ENCODE results near the gene AFAP1. TPM values are rescaled to one million over a fixed set of nuclear protein-coding genes. Genes with fewer than 3 reads are reported as not detected.
A peak's percentile ranks its signal among the peaks of the same experiment; 100 is the strongest.

Gene AFAP1
- total RNA-seq, 1 donor from 2014 or later = 6.7 TPM

DNA sequence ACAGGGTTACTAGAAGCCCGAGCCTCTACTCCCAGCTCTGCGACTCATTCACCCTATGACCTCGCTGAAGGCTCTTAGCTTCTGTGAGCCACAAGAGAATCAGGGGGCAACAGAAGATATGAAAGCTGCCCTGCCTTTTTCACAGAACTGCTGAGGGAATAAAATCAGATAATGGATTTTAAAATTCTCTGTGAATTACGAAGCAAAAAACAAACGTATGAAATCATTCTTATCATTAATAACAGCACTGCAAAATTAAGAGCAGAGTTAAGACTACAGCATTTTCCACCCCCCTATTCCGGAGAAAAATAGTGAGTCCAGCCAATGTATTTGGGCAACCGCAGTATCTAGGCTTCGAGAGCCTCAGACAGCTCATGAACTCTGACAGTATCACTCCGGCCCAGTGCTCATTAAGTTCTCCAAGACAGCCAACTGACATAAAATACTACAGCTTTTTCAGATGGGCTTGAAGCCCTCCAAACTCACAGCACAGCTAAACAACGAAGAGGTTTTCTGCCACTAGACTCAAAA is 33.4 kb downstream of the AFAP1 start:
- H3K4me2 ChIP-seq = no peak overlapping the region
- no peak overlapping the region for H3K9ac ChIP-seq
- Mint-ChIP-seq H3K9me3 (no peaks in the 10 kb centered on the region), H3K4me3 (no peak overlapping the region), H3K4me1 (peaks cover 70% of the 10 kb centered on the region), H3K36me3 (no peaks in the 10 kb centered on the region), H3K27ac (peak overlapping the region; percentile 91), H3K27me3 (ENCODE audit: insufficient read depth, low read depth) (peaks cover 3% of the 10 kb centered on the region)
- H3K36me3 ChIP-seq = no peaks in the 10 kb centered on the region
- H2AFZ ChIP-seq (replicated peaks) = no peak overlapping the region
- no peaks in the 10 kb centered on the region for H3K27me3 ChIP-seq
- TF ChIP-seq, protein P1, sequence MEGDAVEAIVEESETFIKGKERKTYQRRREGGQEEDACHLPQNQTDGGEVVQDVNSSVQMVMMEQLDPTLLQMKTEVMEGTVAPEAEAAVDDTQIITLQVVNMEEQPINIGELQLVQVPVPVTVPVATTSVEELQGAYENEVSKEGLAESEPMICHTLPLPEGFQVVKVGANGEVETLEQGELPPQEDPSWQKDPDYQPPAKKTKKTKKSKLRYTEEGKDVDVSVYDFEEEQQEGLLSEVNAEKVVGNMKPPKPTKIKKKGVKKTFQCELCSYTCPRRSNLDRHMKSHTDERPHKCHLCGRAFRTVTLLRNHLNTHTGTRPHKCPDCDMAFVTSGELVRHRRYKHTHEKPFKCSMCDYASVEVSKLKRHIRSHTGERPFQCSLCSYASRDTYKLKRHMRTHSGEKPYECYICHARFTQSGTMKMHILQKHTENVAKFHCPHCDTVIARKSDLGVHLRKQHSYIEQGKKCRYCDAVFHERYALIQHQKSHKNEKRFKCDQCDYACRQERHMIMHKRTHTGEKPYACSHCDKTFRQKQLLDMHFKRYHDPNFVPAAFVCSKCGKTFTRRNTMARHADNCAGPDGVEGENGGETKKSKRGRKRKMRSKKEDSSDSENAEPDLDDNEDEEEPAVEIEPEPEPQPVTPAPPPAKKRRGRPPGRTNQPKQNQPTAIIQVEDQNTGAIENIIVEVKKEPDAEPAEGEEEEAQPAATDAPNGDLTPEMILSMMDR (IDR thresholded peaks at IDR 0.05) = no peak
- TF ChIP-seq EZH2phosphoT487 (IDR thresholded peaks at IDR 0.05) (no peak), EZH2 (IDR thresholded peaks at IDR 0.05) (no peak)
- H4K20me1 ChIP-seq (ENCODE audit: low read depth) = peaks cover 10% of the 10 kb centered on the region
- H3F3A ChIP-seq (ENCODE audit: low read depth) = no peaks in the 10 kb centered on the region
- no peak for DNase-seq (ENCODE audit: low spot score)
- H3K79me2 ChIP-seq (ENCODE audit: low read depth) = peaks cover 35% of the 10 kb centered on the region
- no peaks in the 10 kb centered on the region for H3K9me3 ChIP-seq (ENCODE audit: low read depth)
- H3K27ac ChIP-seq = no peak overlapping the region
- peaks cover 48% of the 10 kb centered on the region for H3K4me1 ChIP-seq
- no peak overlapping the region for H3K4me3 ChIP-seq

DNA sequence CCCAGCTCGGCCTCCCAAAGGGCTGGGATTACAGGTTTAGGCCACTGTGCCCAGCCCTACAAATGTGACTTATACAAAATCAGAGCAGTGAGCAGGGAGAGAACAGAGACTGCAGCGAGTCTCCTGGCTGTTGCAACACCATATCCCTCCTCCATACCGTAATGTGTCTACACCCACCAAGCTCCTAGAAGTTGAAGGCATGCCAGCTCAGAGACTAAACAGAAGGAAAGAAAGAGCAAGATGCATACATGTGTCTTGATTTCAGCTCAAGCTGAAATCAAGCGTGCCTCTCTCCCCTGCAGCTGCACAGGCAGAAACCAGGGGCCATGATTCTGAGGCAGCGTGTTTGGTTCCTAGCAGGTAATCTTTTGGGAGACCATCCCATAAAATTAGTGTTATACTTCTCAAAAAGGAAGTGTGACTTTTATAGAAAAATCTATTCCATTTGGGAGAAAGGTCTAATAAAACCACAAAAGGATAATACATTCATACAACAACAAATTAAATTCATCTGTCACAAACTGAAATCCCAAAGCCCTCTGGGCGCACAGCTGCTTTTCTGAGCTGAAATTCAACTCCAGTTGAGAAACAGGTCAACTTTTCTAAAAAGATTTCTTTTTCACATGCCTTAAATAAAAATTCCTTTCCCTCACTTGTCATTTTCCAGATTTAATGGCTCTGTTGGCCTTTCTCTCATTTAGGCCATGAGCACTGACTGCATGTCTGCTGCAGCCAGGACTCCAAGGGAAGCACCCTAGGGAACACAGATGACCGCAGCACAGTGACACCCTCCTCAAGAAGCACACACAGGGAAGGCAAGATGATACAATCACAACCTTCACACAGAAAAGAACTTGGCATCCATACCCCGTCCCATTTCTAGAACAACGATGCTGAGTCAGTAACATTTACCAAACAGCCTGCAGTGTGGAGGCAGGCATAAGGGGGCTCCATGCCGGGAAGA is 34.4 kb downstream of the AFAP1 start:
- H3K4me2 ChIP-seq = no peak overlapping the region
- peak overlapping the region; percentile 0 for H3K4me3 Mint-ChIP-seq

GRCh38 chr4:7903791-7904516 is 35.7 kb downstream of the AFAP1 start:
- no peaks in the 10 kb centered on the region for H3K36me3 Mint-ChIP-seq
- H3K9me3 Mint-ChIP-seq = no peaks in the 10 kb centered on the region
- no peak for DNase-seq (ENCODE audit: low spot score)
- peaks cover 20% of the 10 kb centered on the region for H4K20me1 ChIP-seq (ENCODE audit: low read depth)
- H3K36me3 ChIP-seq = no peaks in the 10 kb centered on the region
- H3K9ac ChIP-seq = no peak overlapping the region
- H3K4me1 ChIP-seq = peaks cover 52% of the 10 kb centered on the region
- no peak for TF ChIP-seq EZH2phosphoT487 (IDR thresholded peaks at IDR 0.05)
- no peak for TF ChIP-seq EZH2 (IDR thresholded peaks at IDR 0.05)
- TF ChIP-seq, protein P1 (IDR thresholded peaks at IDR 0.05) = no peak
- no peaks in the 10 kb centered on the region for H3F3A ChIP-seq (ENCODE audit: low read depth)
- H3K4me2 ChIP-seq = no peak overlapping the region
- no peak overlapping the region for H3K4me3 Mint-ChIP-seq
- H2AFZ ChIP-seq (replicated peaks) = no peak overlapping the region
- no peaks in the 10 kb centered on the region for H3K9me3 ChIP-seq (ENCODE audit: low read depth)
- peaks cover 19% of the 10 kb centered on the region for H3K79me2 ChIP-seq (ENCODE audit: low read depth)
- no peak overlapping the region for H3K27ac ChIP-seq
- H3K4me1 Mint-ChIP-seq = peaks cover 75% of the 10 kb centered on the region
- H3K27me3 Mint-ChIP-seq (ENCODE audit: insufficient read depth, low read depth) = peaks cover 2% of the 10 kb centered on the region
- H3K27ac Mint-ChIP-seq = peak overlapping the region; percentile 57
- H3K4me3 ChIP-seq = no peak overlapping the region
- H3K27me3 ChIP-seq = no peaks in the 10 kb centered on the region

More for the DNA sequence above, 34.4 kb downstream of the AFAP1 start:
- Mint-ChIP-seq H3K4me1 (peaks cover 70% of the 10 kb centered on the region), H3K27ac (peak overlapping the region; percentile 95), H3K9me3 (no peaks in the 10 kb centered on the region), H3K27me3 (ENCODE audit: insufficient read depth, low read depth) (peaks cover 2% of the 10 kb centered on the region), H3K36me3 (no peaks in the 10 kb centered on the region)
- Histone ChIP-seq H4K20me1 (ENCODE audit: low read depth) (peaks cover 15% of the 10 kb centered on the region), H3K9me3 (ENCODE audit: low read depth) (no peaks in the 10 kb centered on the region), H3K79me2 (ENCODE audit: low read depth) (peaks cover 29% of the 10 kb centered on the region), H3K4me1 (peaks cover 48% of the 10 kb centered on the region), H3K27me3 (no peaks in the 10 kb centered on the region), H2AFZ (replicated peaks) (no peak overlapping the region), H3K4me3 (no peak overlapping the region), H3K36me3 (no peaks in the 10 kb centered on the region), H3K9ac (no peak overlapping the region), H3K27ac (no peak overlapping the region), H3F3A (ENCODE audit: low read depth) (no peaks in the 10 kb centered on the region)
- no peak for DNase-seq (ENCODE audit: low spot score)
- TF ChIP-seq EZH2 (IDR thresholded peaks at IDR 0.05) (no peak), EZH2phosphoT487 (IDR thresholded peaks at IDR 0.05) (no peak)
- TF ChIP-seq, protein P1 (IDR thresholded peaks at IDR 0.05) = no peak

Measured in neural progenitor cell (in vitro differentiated cells).